AG09309 (cell line): ENCODE data around the gene SIL1.

ENCODE experiments used
- DNase-seq: peaks from one replicate; pipeline ENCODE4 v3.0.0-alpha.2; 2010; ENCODE audit warnings: low read depth
- H3K4me3 ChIP-seq: 2 replicates; pipeline ENCODE4 v1.5.1; 2011; ENCODE audit warnings: mild to moderate bottlenecking, low read depth, low read length, moderate library complexity; ENCODE audit not compliant: control insufficient read depth
- CTCF ChIP-seq: IDR thresholded peaks from 2 replicates; pipeline ENCODE4 v1.5.1; 2011; ENCODE audit warnings: mild to moderate bottlenecking, low read depth, low read length, inconsistent platforms; ENCODE audit not compliant: insufficient read depth, control insufficient read depth; ENCODE audit errors: missing control alignments

SIL1 gene

GRCh38 chr5:138898742-138899141 is 299.4 kb downstream of the SIL1 start:
- no peak for TF ChIP-seq CTCF
- H3K4me3 ChIP-seq = no peak overlapping the region
- DNase-seq = no peak

- no peak for DNase-seq
- no peak for TF ChIP-seq CTCF
- no peak overlapping the region for H3K4me3 ChIP-seq
Observed at GRCh38 chr5:138898299-138898698, 299.9 kb downstream of the SIL1 start.
